ENCODE measurements around the gene UBL3.

Gene UBL3

DNA sequence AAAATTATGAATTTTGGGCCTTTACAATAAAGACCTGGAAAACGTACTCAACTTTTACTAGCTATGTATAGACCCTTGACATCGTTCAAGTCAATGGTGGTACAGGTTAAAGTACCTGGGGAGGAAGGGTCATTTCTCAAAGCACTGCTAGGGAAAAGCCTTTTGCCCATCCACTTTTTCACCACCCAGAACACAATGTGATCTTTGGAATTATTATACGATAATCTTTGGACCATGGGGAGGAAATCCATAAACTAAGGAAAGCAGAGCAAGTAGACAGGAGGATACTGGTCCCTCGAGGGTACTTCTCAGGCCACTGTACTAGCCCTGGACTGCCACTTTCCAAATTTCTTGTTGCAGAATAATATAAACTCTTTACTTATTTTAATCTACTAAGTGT is 39.5 kb downstream of the UBL3 start:
- no peaks in the 10 kb centered on the region for H3K9me3 ChIP-seq (ENCODE audit: control insufficient read depth in 2 of 2, low read length in 2 of 2)
- no peaks in the 10 kb centered on the region for H3K27me3 ChIP-seq (ENCODE audit: control insufficient read depth in 1 of 2, insufficient read depth in 2 of 2, low read length in 2 of 2)
- no peak overlapping the region for H3K4me3 ChIP-seq (ENCODE audit: low read length in 2 of 2)
- no peak overlapping the region for H3K9ac ChIP-seq (ENCODE audit: low read length in 2 of 2)
- H3K27ac ChIP-seq (ENCODE audit: low read length), result no peak overlapping the region
- no peaks in the 10 kb centered on the region for H3K36me3 ChIP-seq (ENCODE audit: control insufficient read depth in 2 of 2, insufficient read depth in 2 of 2, low read length in 2 of 2)
- peaks cover 2% of the 10 kb centered on the region for H3K4me1 ChIP-seq (ENCODE audit: control insufficient read depth, insufficient read depth, low read length)

DNA sequence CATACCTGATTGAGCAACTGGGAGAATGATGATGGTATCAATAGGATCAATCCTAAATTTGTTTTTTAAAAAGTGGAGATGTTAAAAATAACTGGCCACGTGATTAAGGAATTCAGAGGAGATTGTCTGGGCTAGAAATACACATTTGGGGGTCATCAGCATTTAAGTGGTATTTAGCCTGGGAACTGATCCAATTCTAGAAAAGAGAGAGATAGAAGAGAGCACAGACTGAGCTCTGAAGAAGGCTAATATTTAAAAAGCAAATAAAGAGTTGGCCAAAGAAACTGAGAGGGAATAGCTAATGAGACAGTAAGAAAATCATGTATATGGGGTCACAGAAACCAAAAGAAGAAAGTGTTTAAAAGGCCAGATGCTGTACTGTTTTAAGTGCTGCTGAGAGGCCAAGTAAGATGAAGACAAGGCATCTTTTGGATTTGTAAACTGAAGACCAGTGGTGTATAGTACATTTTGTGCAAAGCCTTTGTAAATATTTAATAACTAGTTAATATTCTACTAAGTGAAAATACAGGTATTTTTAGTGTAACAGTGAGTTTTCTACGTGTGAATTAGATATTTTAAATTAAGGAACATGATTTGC is 40.2 kb downstream of the UBL3 start:
- no peak overlapping the region for H3K27ac ChIP-seq (ENCODE audit: low read length)

DNA sequence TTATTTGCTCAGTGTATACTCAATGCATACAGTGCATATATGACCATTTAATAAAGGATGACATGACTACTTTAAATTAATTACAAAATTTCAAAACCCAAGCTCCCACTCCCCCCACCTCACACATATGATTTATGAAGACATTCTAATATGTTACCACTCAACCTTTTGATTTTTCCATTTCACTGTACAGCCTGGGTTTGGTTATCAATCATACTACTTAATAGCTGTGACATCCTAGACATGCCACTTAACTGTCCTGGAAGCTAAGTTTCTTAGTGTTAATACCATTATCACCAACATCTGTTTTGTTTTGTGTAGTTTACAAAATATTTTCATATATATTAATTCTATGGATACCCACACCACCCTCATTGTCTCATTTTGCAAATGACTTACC is 42.2 kb downstream of the UBL3 start:
- H3K4me3 ChIP-seq (ENCODE audit: low read length in 2 of 2), result no peak overlapping the region
- no peaks in the 10 kb centered on the region for H3K36me3 ChIP-seq (ENCODE audit: control insufficient read depth in 2 of 2, insufficient read depth in 2 of 2, low read length in 2 of 2)
- H3K27ac ChIP-seq (ENCODE audit: low read length), result no peak overlapping the region
- H3K27me3 ChIP-seq (ENCODE audit: control insufficient read depth in 1 of 2, insufficient read depth in 2 of 2, low read length in 2 of 2), result no peaks in the 10 kb centered on the region
- H3K9ac ChIP-seq (ENCODE audit: low read length in 2 of 2), result no peak overlapping the region
- H3K9me3 ChIP-seq (ENCODE audit: control insufficient read depth in 2 of 2, low read length in 2 of 2), result no peaks in the 10 kb centered on the region
- H3K4me1 ChIP-seq (ENCODE audit: control insufficient read depth, insufficient read depth, low read length), result peaks cover 2% of the 10 kb centered on the region

More for the DNA sequence above, 40.2 kb downstream of the UBL3 start:
- Histone ChIP-seq H3K9ac (ENCODE audit: low read length in 2 of 2) (no peak overlapping the region), H3K4me3 (ENCODE audit: low read length in 2 of 2) (no peak overlapping the region), H3K9me3 (ENCODE audit: control insufficient read depth in 2 of 2, low read length in 2 of 2) (no peaks in the 10 kb centered on the region), H3K27me3 (ENCODE audit: control insufficient read depth in 1 of 2, insufficient read depth in 2 of 2, low read length in 2 of 2) (no peaks in the 10 kb centered on the region), H3K4me1 (ENCODE audit: control insufficient read depth, insufficient read depth, low read length) (peaks cover 2% of the 10 kb centered on the region), H3K36me3 (ENCODE audit: control insufficient read depth in 2 of 2, insufficient read depth in 2 of 2, low read length in 2 of 2) (no peaks in the 10 kb centered on the region)

DNA sequence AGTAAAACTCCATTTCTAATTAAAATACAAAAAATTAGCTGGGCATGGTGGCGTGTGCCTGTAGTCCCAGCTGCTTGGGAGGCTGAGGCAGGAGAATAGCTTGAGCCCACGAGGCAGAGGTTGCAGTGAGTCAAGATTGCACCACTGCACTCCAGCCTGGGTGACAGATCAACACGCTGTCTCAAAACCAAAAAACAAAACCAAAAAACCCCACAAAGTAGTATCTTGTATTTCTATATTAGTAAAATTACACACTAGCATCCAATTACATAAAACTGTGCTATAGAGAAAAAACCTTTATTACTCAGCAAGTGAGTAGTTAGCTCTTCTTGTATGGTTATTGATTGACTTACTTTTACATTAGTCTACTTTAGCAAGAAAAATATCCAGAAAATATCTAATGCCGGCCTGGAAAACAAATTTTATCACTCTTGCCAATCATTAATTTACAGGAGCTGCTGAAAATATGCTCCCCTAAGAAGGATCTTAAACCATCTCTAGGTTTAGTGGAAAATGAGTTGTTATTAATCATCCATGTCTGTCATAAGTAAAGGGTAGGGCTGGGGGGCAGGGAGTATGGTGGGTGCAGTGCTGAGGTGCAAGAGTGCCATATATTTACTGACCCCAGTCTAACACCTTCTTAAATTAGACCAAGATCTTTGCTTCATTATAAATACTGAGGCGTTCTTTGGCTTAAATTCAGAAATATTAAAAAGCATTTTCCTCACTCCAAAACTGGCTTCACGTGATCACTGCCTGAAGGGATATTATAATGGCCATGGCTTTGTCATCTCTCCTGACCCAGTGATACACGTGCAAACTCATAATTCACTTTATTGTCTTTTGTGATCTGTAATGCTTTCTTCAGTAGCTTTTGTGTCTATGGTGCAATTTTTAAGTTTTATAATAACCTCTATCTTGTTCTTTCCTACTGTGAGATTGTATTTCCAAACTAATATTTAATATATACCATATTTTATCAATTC is 44.1 kb downstream of the UBL3 start:
- Histone ChIP-seq H3K9ac (ENCODE audit: low read length in 2 of 2) (no peak overlapping the region), H3K9me3 (ENCODE audit: control insufficient read depth in 2 of 2, low read length in 2 of 2) (no peaks in the 10 kb centered on the region), H3K4me3 (ENCODE audit: low read length in 2 of 2) (no peak overlapping the region), H3K27me3 (ENCODE audit: control insufficient read depth in 1 of 2, insufficient read depth in 2 of 2, low read length in 2 of 2) (no peaks in the 10 kb centered on the region), H3K27ac (ENCODE audit: low read length) (no peak overlapping the region), H3K4me1 (ENCODE audit: control insufficient read depth, insufficient read depth, low read length) (no peaks in the 10 kb centered on the region), H3K36me3 (ENCODE audit: control insufficient read depth in 2 of 2, insufficient read depth in 2 of 2, low read length in 2 of 2) (no peaks in the 10 kb centered on the region)

DNA sequence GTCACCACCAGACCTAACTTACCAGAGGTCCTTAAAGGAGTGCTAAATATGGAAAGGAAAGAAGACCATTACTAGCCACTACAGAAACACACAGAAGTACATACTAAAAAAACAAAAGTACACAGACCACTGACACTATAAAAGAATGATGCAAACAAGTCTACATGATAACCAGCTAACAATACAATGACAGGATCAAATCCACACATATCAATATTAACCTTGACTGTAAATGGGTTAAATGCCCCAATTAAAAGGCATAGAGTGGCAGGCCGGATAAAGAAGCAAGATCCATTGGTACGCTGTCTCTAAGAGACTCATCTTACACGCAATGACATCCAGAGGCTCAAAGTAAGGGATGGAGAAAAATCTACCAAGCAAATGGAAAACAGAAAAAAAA is 47.2 kb downstream of the UBL3 start:
- H3K4me1 ChIP-seq (ENCODE audit: control insufficient read depth, insufficient read depth, low read length), result no peaks in the 10 kb centered on the region
- H3K9me3 ChIP-seq (ENCODE audit: control insufficient read depth in 2 of 2, low read length in 2 of 2), result no peaks in the 10 kb centered on the region
- H3K4me3 ChIP-seq (ENCODE audit: low read length in 2 of 2), result no peak overlapping the region
- H3K27me3 ChIP-seq (ENCODE audit: control insufficient read depth in 1 of 2, insufficient read depth in 2 of 2, low read length in 2 of 2), result no peaks in the 10 kb centered on the region
- no peaks in the 10 kb centered on the region for H3K36me3 ChIP-seq (ENCODE audit: control insufficient read depth in 2 of 2, insufficient read depth in 2 of 2, low read length in 2 of 2)
- H3K27ac ChIP-seq (ENCODE audit: low read length), result no peak overlapping the region
- H3K9ac ChIP-seq (ENCODE audit: low read length in 2 of 2), result no peak overlapping the region

DNA sequence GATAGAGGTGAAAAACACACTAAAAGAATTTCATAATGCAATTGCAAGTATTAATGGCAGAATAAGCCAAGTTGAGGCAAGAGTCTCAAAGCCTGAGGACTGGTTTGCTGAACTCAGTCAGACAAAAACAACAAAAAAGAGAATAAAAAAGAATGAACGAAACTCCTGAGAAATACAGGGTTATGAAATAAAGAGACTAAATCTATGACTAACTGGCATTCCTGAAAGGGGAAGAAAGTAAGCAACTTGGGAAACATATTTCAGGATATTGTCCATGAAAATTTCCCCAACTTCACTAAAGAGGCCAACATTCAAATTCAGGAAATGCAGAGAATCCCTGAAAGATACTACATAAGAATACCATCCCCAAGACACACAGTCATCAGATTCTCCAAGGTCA is 47.8 kb downstream of the UBL3 start:
- no peaks in the 10 kb centered on the region for H3K4me1 ChIP-seq (ENCODE audit: control insufficient read depth, insufficient read depth, low read length)

DNA sequence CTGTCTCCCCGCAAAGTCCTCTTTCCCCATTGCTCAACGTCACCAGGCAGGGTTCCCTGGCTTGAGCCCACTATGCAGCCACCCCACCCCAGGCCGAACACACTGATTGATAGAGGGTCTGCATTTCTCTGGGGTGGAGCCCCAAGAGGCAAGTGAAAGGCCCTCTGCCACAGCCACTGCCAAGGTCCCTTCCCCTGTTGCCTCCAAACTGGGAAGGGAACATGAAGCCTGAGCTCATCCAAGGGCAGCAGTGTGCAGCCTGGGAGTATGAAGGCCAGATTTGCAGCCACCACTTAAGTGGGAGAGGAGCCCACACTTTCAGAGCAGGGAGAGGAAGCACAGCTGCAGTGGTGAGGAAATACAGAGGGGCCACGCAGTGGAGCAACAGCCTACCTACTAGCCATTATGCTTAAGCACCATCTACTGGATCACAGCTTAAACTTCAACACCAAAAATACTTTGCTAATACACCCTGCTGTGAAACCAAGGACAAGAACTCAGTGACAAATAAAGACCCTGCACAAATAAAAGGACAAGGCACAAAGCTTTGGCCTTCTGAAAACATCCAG is 48.6 kb downstream of the UBL3 start:
- H3K4me3 ChIP-seq (ENCODE audit: low read length in 2 of 2), result no peak overlapping the region
- no peaks in the 10 kb centered on the region for H3K9me3 ChIP-seq (ENCODE audit: control insufficient read depth in 2 of 2, low read length in 2 of 2)
- no peak overlapping the region for H3K27ac ChIP-seq (ENCODE audit: low read length)
- no peak overlapping the region for H3K9ac ChIP-seq (ENCODE audit: low read length in 2 of 2)
- H3K4me1 ChIP-seq (ENCODE audit: control insufficient read depth, insufficient read depth, low read length), result no peaks in the 10 kb centered on the region
- H3K36me3 ChIP-seq (ENCODE audit: control insufficient read depth in 2 of 2, insufficient read depth in 2 of 2, low read length in 2 of 2), result no peaks in the 10 kb centered on the region
- no peaks in the 10 kb centered on the region for H3K27me3 ChIP-seq (ENCODE audit: control insufficient read depth in 1 of 2, insufficient read depth in 2 of 2, low read length in 2 of 2)

More for the DNA sequence above, 47.8 kb downstream of the UBL3 start:
- no peaks in the 10 kb centered on the region for H3K36me3 ChIP-seq (ENCODE audit: control insufficient read depth in 2 of 2, insufficient read depth in 2 of 2, low read length in 2 of 2)
- no peak overlapping the region for H3K4me3 ChIP-seq (ENCODE audit: low read length in 2 of 2)
- H3K27me3 ChIP-seq (ENCODE audit: control insufficient read depth in 1 of 2, insufficient read depth in 2 of 2, low read length in 2 of 2), result no peaks in the 10 kb centered on the region
- no peaks in the 10 kb centered on the region for H3K9me3 ChIP-seq (ENCODE audit: control insufficient read depth in 2 of 2, low read length in 2 of 2)
- H3K27ac ChIP-seq (ENCODE audit: low read length), result no peak overlapping the region
- H3K9ac ChIP-seq (ENCODE audit: low read length in 2 of 2), result no peak overlapping the region

DNA sequence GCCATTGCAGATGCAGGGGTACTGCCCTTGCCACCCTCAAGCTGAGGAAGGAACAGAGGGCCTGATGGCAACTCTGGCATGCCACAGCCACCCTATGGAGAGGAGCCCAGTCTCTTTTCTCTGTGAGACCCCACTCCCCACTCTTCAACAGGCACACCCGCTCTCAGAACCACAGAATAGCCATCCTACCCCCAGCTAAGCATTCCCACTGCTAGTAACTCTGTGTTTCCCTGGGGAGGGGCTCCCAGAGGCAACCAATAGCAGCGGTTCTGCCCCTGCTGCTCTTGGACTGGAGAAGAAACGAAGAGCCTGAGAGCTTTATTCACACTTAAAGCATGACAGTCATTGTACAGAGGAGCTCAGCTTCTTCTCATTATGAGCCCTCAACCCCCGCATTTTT is 49.3 kb downstream of the UBL3 start:
- Histone ChIP-seq H3K4me1 (ENCODE audit: control insufficient read depth, insufficient read depth, low read length) (no peaks in the 10 kb centered on the region), H3K27me3 (ENCODE audit: control insufficient read depth in 1 of 2, insufficient read depth in 2 of 2, low read length in 2 of 2) (no peaks in the 10 kb centered on the region), H3K9ac (ENCODE audit: low read length in 2 of 2) (no peak overlapping the region), H3K36me3 (ENCODE audit: control insufficient read depth in 2 of 2, insufficient read depth in 2 of 2, low read length in 2 of 2) (no peaks in the 10 kb centered on the region), H3K9me3 (ENCODE audit: control insufficient read depth in 2 of 2, low read length in 2 of 2) (no peaks in the 10 kb centered on the region), H3K27ac (ENCODE audit: low read length) (no peak overlapping the region), H3K4me3 (ENCODE audit: low read length in 2 of 2) (no peak overlapping the region)

DNA sequence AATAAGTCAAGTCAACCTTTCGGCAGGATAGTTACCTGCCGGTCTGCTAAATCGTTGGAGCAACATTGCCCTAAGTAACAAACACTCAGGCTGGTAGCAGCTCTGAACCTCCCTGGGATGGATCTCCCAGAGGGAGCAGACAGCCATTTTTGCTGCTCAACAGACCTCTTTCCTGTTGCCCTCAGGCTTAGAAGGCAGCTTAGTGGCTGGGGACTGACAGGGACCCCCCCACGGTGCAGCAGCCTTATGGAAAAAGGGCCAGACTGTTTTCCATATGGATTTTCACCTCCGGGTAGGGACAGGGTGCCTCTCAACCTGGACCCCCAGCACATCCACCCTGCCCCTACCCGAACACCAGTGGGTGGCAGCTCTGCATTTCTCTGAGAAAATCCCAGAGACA is 49.7 kb downstream of the UBL3 start:
- H3K9me3 ChIP-seq (ENCODE audit: control insufficient read depth in 2 of 2, low read length in 2 of 2), result no peaks in the 10 kb centered on the region
- H3K9ac ChIP-seq (ENCODE audit: low read length in 2 of 2), result no peak overlapping the region

DNA sequence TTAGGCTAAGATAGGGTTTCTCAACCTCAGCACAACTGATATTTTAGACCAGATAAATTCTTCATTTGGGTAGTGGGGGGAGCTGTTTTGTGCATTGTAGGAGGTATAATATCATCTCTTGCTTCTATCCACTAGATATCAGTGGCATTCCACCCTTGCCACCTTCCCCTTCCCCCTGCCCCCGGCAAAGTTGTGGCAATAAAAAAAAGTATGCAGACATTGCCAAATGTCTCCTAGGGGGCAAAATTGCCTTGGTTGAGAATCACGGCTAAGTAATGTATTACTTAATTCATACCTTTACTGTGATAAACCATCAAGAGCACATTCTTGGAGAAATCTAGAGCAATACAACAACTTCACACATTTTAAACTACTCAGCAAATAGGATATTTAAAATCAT is 51.4 kb downstream of the UBL3 start:
- Histone ChIP-seq H3K27me3 (ENCODE audit: control insufficient read depth in 1 of 2, insufficient read depth in 2 of 2, low read length in 2 of 2) (no peaks in the 10 kb centered on the region), H3K9me3 (ENCODE audit: control insufficient read depth in 2 of 2, low read length in 2 of 2) (no peaks in the 10 kb centered on the region), H3K9ac (ENCODE audit: low read length in 2 of 2) (no peak overlapping the region), H3K4me3 (ENCODE audit: low read length in 2 of 2) (no peak overlapping the region), H3K36me3 (ENCODE audit: control insufficient read depth in 2 of 2, insufficient read depth in 2 of 2, low read length in 2 of 2) (no peaks in the 10 kb centered on the region), H3K27ac (ENCODE audit: low read length) (no peak overlapping the region), H3K4me1 (ENCODE audit: control insufficient read depth, insufficient read depth, low read length) (no peaks in the 10 kb centered on the region)

More for the DNA sequence above, 49.7 kb downstream of the UBL3 start:
- H3K4me1 ChIP-seq (ENCODE audit: control insufficient read depth, insufficient read depth, low read length), result no peaks in the 10 kb centered on the region
- no peaks in the 10 kb centered on the region for H3K36me3 ChIP-seq (ENCODE audit: control insufficient read depth in 2 of 2, insufficient read depth in 2 of 2, low read length in 2 of 2)
- no peak overlapping the region for H3K27ac ChIP-seq (ENCODE audit: low read length)
- H3K4me3 ChIP-seq (ENCODE audit: low read length in 2 of 2), result no peak overlapping the region
- H3K27me3 ChIP-seq (ENCODE audit: control insufficient read depth in 1 of 2, insufficient read depth in 2 of 2, low read length in 2 of 2), result no peaks in the 10 kb centered on the region
